T1000 (cell line): ENCODE data around the gene ABTB2.

Experiments
- DNase-seq: peaks from one replicate; lab custom pipeline; 2025; ENCODE audit warnings: mixed read lengths; lab: John Stamatoyannopoulos, UW

ABTB2 gene

DNA sequence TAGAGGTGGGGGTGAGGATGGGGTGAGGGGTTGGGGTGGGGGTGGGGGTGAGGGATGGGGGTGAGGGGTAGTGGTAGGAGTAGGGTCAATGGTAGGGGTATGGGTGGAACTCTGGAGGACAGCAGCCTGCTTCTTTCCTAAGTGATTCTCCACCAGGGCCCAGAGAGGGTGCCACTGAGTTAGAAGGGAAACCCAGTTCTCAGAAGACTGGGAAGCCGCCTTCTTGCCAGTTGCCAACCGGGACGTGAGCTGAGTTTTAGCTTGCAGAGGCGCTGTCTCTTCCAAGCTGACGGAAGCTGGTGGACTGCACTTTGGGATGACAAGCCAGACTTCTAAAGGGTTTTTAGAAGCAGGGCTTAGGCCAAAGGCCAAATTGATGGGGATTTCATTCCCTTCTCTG, 148.0 kb downstream of the ABTB2 start:
- no peak for DNase-seq

GRCh38 chr11:34208266-34209135, 149.3 kb downstream of the ABTB2 start:
- DNase-seq = no peak

DNA sequence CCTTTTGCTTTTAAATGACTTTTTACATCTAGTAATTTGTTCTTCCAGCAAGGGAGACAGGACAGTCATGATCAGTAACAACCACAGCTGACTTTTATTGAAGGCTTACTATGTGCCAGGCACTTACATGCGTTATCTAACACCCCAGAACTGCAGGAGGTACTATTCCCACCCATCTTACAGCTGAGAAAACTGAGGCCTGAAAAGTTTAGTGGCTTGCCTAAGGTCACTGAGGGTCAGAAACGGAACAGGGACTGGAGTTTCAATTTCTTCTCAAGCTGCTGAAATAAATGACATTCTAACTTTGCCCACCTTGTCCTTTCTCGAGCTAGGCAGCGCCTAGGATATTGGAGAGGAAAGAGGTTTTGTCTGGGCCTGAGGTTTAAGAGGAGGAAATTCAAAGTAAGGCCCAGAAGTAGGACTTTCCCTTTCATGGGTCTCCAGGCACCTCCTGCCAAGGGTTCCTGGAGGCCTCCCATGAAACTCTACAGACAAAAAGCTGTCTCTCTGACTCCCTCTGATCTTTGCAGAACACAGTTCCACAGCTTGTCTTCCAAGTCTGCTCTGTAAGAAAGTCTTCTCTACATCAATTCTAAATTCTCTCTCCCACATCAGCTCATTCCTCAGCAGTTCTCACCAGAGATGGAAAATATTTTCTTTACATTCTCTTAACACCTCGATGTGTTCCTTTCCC, 150.2 kb downstream of the ABTB2 start:
- no peak for DNase-seq

DNA sequence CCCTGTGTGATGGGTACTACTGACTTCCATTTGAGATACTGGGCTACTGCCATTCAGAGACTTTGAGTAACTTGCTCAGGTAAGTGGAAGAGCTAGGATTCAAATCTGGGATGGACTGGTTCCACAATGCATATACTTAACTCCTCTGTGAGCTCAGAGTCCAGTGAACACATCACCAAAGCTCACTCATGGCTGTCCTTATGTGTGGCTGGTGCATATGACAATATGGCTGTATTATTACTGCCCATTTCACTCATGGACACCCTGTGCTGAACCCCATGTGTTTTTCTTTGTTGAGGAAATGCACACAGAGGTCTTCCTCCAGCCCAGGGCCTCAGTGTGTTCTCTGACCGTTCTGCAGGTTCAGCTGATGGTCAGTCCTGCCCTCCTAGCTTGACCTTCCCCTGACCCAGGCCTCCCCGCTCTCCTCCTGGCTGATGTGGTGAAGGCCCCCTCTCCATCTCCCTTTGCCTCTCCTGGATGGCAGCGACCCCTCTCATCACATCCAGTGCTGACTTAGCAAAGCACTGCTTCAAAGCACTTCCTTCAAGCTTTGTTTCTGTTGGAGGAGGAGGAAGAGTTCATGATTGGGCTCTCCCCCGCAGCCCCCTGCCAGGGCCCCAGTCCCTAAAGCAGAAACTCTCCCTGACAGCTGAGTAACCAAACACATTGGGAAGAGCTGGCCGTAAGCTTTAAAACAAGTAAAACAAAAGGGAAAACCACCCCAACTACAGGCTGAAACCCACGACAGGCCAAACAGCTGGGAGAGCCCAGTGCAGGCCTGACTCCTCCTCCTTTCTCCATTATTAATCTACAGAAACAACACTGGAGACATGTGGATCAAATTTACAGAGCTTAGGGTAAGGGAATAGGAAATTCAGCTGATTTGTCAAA, 151.2 kb downstream of the ABTB2 start:
- DNase-seq = no peak

DNA sequence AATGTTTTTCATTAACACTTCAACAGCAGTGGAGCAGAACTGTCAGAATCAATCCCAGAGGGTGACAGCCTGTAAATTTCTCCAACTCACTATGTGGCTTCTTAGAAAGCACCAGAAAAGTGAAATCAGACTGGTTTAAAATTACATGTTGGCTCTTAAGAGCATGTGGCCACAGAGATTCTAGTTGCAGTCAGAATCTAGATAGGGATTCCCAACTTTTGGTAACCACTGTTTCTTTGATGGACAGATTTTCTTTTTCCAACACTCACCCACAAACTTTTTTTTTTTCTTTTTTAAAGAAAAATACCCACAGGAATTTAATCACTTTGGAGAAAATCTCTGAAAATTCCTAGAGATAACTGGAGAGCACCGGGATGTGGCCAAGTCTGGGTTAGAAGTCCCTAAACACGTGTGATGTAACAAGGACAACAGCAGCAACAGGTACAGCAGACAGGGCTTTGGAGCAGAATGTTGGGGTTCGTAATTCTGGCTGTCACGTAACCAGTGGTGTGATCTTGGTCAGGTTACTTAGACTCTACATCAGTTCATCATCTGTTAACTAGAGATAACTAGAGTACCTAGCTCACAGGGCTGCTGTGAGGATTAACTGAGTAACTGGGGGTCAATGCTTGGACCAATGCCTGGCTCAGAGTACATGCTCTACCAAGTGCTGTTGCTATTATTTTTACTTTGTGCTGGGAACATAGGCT, 152.3 kb downstream of the ABTB2 start:
- DNase-seq = no peak

DNA sequence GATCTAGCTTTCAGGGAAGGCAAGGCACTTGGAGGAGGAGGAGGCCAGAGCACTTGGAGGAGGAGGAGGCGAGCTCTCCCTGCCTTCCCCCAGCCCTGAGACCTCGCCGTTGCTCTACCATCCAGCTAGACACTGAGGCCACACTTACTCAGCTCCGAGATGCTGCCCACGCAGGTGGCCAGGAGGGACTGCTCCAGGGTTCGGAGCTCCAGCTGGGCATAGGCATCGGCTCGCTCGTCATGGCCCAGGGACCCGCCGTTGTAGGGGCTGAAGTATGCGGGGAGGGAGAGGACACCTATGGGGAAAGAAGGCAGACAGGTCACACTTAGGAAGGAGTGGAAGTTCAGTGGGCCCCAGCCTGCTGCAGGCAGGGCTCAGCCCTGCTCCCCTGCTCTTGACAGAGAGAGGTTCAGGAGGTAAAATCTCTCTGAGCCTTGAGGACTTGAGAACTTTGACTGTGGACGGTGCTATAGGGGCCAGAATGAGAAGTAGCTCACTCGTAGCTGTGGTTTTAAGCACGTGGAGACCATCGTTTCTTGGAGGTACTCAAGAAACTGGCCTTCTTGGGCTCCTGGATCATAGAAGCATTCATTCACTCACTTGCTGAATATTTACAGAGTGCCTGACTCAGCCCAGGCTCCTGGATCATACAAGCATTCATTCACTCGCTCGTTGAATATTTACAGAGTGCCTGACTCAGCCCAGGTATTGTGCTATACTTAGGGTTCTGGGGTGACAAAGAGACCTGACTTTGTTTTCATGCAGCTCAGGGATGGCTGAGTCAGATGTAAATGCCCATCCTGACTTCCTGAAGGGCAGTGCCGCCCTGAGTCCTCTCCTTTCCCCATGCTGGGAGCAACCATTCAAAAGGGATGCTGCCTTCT, 153.2 kb downstream of the ABTB2 start:
- peak; percentile 11 for DNase-seq

- DNase-seq = no peak
These were observed 154.4 kb downstream of the ABTB2 start for GRCh38 chr11:34203377-34203871.

DNA sequence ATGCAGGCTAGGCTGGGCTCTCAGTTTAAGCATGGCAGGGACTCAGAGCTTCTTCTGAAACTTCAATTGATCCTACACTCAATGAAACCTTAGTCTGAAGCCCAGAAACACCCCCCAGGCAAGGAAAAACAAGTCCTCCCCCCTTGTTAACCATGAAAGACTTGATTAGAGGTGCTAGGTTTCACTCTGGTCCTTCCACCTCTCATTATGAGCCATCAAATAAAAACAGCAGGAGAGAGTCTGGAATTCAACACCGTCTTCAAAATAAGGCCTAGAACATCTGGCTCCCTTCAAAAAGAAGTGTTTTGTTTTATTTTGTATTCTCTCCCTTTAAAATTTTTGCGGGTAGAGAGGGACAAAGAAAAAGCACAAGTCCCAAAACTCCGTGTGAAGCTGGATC, 156.7 kb downstream of the ABTB2 start:
- no peak for DNase-seq

DNA sequence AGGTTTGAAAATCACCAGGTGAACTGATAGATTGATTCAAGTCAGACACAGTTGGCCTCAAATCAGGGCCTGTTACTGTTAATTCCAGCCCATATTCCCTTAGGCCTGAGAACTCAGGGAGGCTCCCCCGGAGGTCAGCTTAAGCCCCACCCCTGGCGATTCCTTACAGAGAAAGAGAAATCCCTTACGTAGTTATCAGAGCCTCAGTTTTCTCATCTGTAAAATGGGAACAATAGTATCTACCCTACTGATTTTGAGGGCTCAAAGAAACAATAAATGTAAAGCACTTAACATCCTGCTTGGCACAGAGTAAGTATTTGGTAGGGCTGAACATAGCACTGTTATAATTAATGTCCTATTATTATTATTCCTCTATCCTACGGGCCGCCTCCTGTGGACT, 158.3 kb downstream of the ABTB2 start:
- DNase-seq = no peak

DNA sequence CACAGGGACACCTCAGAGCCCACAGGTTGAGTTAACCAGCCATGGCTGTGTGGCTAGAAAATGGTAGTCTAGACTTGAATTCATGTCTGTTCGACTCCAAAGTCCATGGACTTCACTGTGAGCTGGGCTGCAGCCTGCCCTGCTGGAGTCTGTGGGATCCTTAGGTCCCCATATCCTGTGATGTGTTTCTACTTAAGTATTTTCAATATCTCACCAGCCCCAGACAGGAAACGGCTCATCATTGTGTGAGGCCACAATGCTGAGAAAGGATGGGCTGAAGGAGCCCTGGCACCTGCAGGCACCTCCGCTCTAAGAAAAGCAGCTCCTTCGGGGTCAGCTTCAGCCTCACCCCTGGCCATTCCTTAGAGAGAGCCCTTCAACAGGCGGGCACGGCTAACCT, 159.3 kb downstream of the ABTB2 start:
- no peak for DNase-seq

DNA sequence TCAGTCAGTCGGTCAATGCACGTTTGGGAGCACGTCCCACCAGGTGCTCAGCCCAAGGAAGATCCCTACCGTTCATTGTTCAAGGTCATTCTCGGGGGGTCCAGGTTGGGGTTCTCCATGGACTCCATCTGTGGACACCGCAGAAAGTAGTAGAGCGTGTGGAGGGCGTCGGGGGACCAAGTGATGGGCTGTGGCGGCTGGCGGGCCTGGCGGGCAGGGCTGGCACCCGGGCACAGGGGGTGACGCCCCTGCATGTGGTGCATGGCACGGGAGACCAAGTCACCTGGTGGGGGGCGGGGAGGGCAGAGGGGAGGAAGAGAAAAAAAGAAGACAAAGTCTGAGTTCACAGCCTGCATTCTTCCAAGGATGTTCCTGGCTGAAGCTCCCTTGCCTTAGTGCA, 160.6 kb downstream of the ABTB2 start:
- no peak for DNase-seq

DNA sequence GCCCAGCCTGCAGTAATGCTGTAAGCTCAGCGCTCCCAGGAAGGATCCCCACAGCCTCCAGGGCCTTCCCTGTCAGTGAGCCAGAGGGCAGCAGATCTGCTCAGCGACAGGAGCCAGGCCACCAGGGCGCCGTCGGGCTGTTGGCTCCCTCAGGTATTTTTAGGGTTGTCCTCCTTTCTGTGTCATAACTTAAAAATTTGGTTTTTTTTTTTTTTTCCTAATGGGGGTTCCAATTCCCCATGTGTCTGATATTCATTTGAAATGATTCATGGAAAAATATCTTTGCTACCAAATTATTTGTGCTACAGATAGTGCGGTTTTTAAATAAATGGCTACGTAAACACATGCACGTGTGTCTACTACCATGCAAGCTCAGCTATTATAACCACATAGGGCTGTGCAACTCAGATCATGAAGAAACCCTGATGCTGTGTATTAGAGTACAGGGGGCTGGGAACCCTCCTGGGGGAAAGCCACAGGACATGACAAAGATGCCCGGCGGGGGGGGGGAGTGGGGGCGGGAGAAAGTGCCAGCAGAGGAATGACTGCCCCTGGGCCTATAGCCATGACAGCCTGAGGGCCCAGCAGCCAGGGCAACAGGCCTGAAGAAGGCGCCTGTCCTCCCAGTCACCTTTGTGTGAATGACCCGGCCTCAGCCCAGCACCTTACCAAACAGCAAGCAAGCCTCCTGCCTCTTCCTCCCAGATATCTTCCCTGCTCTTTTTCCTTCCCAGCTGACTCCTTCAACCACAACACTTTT, 163.1 kb downstream of the ABTB2 start:
- peak; percentile 16 for DNase-seq

- DNase-seq = peak; percentile 83
These were observed 165.1 kb downstream of the ABTB2 start for GRCh38 chr11:34192481-34193401.

GRCh38 chr11:34191578-34191977, 166.2 kb downstream of the ABTB2 start:
- no peak for DNase-seq

DNA sequence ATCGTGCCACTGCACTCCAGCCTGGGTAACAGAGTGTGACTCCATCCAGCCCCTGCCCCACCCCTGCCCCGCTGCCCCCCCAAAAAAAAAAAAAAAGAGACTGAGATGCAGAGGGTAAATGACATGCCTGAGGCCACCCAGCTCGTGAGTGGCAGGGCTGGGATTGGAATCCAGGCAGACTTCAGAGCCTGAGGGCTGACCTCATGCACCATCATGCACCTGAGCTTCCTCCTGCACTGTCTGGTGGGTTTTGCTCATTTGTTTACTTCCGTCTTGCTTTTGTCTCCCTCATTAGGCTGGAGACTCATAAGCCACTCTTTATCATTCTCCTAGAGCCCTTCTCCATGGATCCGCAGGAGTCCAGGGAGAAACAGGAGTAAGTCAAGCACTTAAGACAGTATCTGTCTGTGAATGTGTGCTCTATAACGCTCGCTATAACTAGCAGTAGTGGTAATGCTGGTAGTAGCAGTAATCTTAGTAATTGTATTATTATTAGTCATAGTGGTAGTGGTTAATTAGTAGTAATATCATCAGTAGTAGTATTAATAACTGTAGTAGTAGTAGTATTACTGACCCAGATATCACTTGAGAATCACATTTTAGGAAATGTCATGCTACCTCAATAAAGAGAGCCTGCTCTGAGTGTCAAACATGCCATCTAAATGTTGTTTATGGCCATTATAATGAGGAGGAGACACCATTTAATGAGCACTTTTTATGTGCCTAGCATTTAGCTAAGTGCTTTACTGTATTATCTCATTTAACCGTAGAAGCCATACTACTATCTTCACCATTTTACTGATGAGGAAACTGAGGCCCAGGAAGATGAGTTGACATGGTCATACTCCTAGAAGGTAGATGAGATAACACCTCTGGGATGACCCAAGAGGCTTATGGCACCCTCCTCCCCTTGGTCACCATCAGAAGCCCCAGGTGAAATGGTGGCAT, 167.3 kb downstream of the ABTB2 start:
- DNase-seq = no peak

GRCh38 chr11:34189191-34189590, 168.6 kb downstream of the ABTB2 start:
- DNase-seq = no peak

GRCh38 chr11:34188181-34188580, 169.6 kb downstream of the ABTB2 start:
- no peak for DNase-seq
